ENCODE results near the gene DNAH10. TPM values are rescaled to one million over a fixed set of nuclear protein-coding genes. Genes with fewer than 3 reads are reported as not detected.

The DNAH10 gene
- total RNA-seq, 1 experiment from 2014 or later: 0.17 TPM

GRCh38 chr12:123973552-123974341 lies 211.6 kb downstream of the DNAH10 start:
- Histone ChIP-seq H3K79me2 (ENCODE audit: insufficient read depth, low read length) (no peaks in the 10 kb centered on the region), H4K20me1 (ENCODE audit: control insufficient read depth, insufficient read depth, insufficient read length) (no peaks in the 10 kb centered on the region), H3K4me2 (ENCODE audit: insufficient read depth, insufficient read length, low read length) (peak overlapping the region; percentile 96), H3K23ac (ENCODE audit: insufficient read length, low read depth, low read length) (no peak overlapping the region), H4K8ac (replicated peaks; ENCODE audit: insufficient read length, low read depth, low read length) (no peak overlapping the region), H3K79me1 (ENCODE audit: insufficient read depth, low read depth, low read length, poor library complexity, severe bottlenecking) (no peaks in the 10 kb centered on the region), H3K27me3 (ENCODE audit: insufficient read depth, low read length) (peaks cover 36% of the 10 kb centered on the region), H4K5ac (ENCODE audit: insufficient read length, low read depth, low read length) (no peak overlapping the region), H2BK5ac (ENCODE audit: insufficient read length, low read length) (no peak overlapping the region), H3T11ph (ENCODE audit: low read length) (no peak overlapping the region), H2AFZ (ENCODE audit: low read length) (no peak overlapping the region), H2BK20ac (ENCODE audit: low read depth, low read length, poor library complexity, severe bottlenecking) (no peak overlapping the region), H2BK12ac (ENCODE audit: insufficient read length, low read depth, low read length) (no peak overlapping the region), H3K27ac (ENCODE audit: insufficient read length, low read depth, low read length) (no peak overlapping the region), H3K4me1 (ENCODE audit: insufficient read depth, low read length) (no peaks in the 10 kb centered on the region), H3K14ac (ENCODE audit: insufficient read depth, low read length) (peak overlapping the region; percentile 73; the same call in 1 of the 2 replicates), H3K56ac (ENCODE audit: insufficient read length, low read depth, low read length) (no peak overlapping the region), H2AK5ac (ENCODE audit: insufficient read length, low read length) (no peak overlapping the region), H3K23me2 (ENCODE audit: insufficient read length, low read depth, low read length, poor library complexity, severe bottlenecking) (peaks cover 8% of the 10 kb centered on the region), H2BK120ac (ENCODE audit: low read depth, low read length, poor library complexity, severe bottlenecking) (no peak overlapping the region), H3K9me3 (ENCODE audit: control insufficient read depth, low read depth, low read length) (no peaks in the 10 kb centered on the region), H4K91ac (ENCODE audit: insufficient read length, low read depth, low read length) (no peak overlapping the region), H3K18ac (ENCODE audit: insufficient read length, low read depth, low read length) (peak overlapping the region; percentile 85), H2BK15ac (ENCODE audit: low read depth, low read length) (no peak overlapping the region), H3K4ac (ENCODE audit: low read depth, low read length) (no peak overlapping the region), H3K9ac (ENCODE audit: extremely low read depth, insufficient read length, low read length) (peak overlapping the region; percentile 34)
- H3K4me3 Mint-ChIP-seq: peak overlapping the region; percentile 81 to 94
- peak; percentile 66 for DNase-seq
- H3K4me1 Mint-ChIP-seq: peaks cover 10 to 15% of the 10 kb centered on the region in 2 experiments
- no peaks in the 10 kb centered on the region for H3K9me3 Mint-ChIP-seq
- peaks cover 9 to 21% (median 15%) of the 10 kb centered on the region in 3 experiments for H3K36me3 Mint-ChIP-seq (ENCODE audit: insufficient read depth in 1 of 3, low read depth in 3 of 3)
- peaks cover 80% of the 10 kb centered on the region for H3K27me3 Mint-ChIP-seq (ENCODE audit: low read depth)
- no CpG with 5 or more reads among the region's 69 CpGs for WGBS (ENCODE audit: extremely low coverage, insufficient read length, low lambda C conversion rate)
- no peak for TF ChIP-seq CTCF (conservative IDR thresholded peaks at IDR 0.05)
- H3K27ac Mint-ChIP-seq: peak overlapping the region in 1 of 3 experiments; percentile 78; a peak in 2 of 7 replicates

Data from H9 (cell line).